Activated CD4-positive, alpha-beta memory T cell treated with anti-CD3 and anti-CD28 coated beads, Interleukin-2, amount 10 ng/mL, durations not matched to agents 7 days and 5 days (primary cell): ENCODE data around the gene PHLDB2. TPM values are rescaled to one million over a fixed set of nuclear protein-coding genes. Genes with fewer than 3 reads are reported as not detected.

Experiments
- CTCF ChIA-PET: fragments of 350-600 bp; sonication (Branson Sonifier 250); formaldehyde crosslinking; loops from one replicate; lab custom pipeline; 2021; ENCODE audit warnings: antibody characterized with exemption, inconsistent platforms; lab: Charles Lee
- POLR2A ChIA-PET: fragments of 350-600 bp; sonication (Branson Sonifier 250); formaldehyde crosslinking; loops from one replicate; lab custom pipeline; 2021; ENCODE audit warnings: antibody characterized with exemption; lab: Charles Lee
- DNase-seq: peaks from one replicate; pipeline ENCODE4 v3.0.0-alpha.2; 2020
- H3K27ac Mint-ChIP-seq: one replicate; pipeline ENCODE4 v1.8.0; 2021; ENCODE audit warnings: mild to moderate bottlenecking, mixed read lengths
- H3K27me3 Mint-ChIP-seq: one replicate; pipeline ENCODE4 v1.8.0; 2021; ENCODE audit warnings: mixed read lengths
- H3K36me3 Mint-ChIP-seq: one replicate; pipeline ENCODE4 v1.8.0; 2021; ENCODE audit warnings: low read depth, mixed read lengths
- H3K4me1 Mint-ChIP-seq: one replicate; pipeline ENCODE4 v1.8.0; 2021; ENCODE audit warnings: mixed read lengths
- H3K4me3 Mint-ChIP-seq: one replicate; pipeline ENCODE4 v1.8.0; 2021; ENCODE audit warnings: mild to moderate bottlenecking, mixed read lengths
- H3K9me3 Mint-ChIP-seq: one replicate; pipeline ENCODE4 v1.8.0; 2021; ENCODE audit warnings: mixed read lengths
- total RNA-seq, 2 experiments: library from RNA; stranded (reverse); gene quantifications; one replicate each; pipeline ENCODE4 v1.2.3, GENCODE V29; 2021

PHLDB2 gene
- total RNA-seq, 2 experiments from 2014 or later = 4.6 to 6.3 TPM

DNA sequence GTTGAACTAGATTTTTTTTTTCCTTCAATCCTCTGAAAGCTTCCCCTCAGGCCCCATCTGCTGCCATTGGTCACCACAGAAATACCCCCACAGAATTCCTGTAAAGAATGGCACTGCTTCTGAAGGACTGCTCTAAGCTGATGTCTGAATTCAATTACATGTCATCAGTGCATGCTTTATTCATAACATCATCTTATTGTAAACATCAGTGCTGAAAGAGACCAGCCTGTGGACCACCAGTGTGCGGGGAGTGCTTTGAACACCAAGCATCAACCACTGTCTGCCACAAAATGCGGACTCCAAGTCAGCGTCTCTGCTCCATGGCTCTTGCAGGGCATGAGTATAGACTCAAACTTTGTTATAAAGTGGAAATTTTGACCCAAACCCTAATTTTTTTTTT is 11.6 kb downstream of the PHLDB2 start:
- no peaks in the 10 kb centered on the region for H3K4me1 Mint-ChIP-seq
- no peak overlapping the region for H3K4me3 Mint-ChIP-seq
- H3K9me3 Mint-ChIP-seq = no peaks in the 10 kb centered on the region
- no peak for DNase-seq
- POLR2A ChIA-PET = interaction anchor here (1.1 kb wide), 1 partner anchor 11 kb away, joined by 3 read pairs; no protein-coding TSS in a partner anchor
- H3K27me3 Mint-ChIP-seq = no peaks in the 10 kb centered on the region
- CTCF ChIA-PET = no interaction called here
- H3K27ac Mint-ChIP-seq = no peak overlapping the region
- H3K36me3 Mint-ChIP-seq = no peaks in the 10 kb centered on the region

DNA sequence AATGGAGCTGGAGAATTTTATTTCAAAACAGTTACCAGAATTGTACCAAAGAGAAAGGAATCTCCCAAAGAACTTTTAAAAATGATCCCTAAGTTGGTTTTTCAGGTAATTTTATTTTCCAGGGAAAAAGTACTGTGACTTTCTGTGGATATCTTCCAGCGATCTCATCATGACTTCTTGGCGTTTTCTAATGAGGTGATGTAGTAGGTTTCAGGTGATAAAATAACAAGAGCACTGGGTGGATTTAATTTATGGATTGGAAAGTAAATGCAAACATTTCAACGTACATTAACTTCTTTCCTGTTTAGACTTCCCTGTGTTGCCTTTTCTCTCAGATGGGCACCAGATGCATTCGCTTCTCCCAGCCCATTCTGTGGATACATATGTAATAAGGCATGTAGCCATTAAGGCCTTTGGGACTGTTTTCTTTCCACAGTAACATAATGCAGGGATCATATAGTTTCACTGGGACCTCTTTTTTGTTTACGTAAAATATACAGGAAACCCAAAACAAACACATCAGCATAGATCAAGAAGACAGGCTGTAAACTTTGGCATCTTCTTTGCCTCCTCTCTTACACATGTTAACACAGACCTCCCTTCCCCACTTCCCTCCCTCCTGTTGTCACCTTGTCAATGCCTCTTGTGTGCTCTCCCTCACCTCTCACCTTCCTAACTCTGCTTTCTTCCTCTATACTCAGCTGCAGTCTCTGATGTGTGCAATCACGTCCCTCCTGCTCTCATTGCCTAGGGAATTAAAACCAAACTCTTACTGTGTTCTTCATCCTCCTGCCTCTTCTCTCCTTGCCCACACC is 13.0 kb downstream of the PHLDB2 start:
- Mint-ChIP-seq H3K9me3 (no peaks in the 10 kb centered on the region), H3K4me1 (no peaks in the 10 kb centered on the region), H3K27ac (no peak overlapping the region), H3K36me3 (no peaks in the 10 kb centered on the region), H3K27me3 (no peaks in the 10 kb centered on the region), H3K4me3 (no peak overlapping the region)
- CTCF ChIA-PET = no interaction called here
- POLR2A ChIA-PET = no interaction called here
- DNase-seq = no peak

DNA sequence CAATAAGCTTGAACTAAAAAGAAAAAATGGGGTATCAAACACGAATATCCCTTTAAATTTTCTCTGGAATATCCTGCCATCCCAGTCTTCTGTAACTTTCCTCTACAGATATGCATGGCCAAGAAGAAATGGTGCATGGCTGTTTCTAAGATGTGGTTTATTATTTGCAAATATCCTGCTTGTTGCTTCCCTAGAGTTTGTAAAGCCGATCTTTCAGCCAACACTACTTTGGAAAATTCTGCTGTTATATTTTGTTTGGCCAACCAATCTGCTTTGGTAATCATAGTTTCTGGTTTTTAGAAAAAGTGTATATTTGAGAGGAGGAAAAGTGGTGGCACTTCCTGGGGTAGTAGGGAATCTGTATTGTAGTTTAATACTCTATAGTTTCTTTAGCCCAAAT is 13.9 kb downstream of the PHLDB2 start:
- CTCF ChIA-PET = no interaction called here
- POLR2A ChIA-PET = no interaction called here
- DNase-seq = no peak
- no peak overlapping the region for H3K27ac Mint-ChIP-seq
- H3K4me1 Mint-ChIP-seq = no peaks in the 10 kb centered on the region
- H3K9me3 Mint-ChIP-seq = no peaks in the 10 kb centered on the region
- no peaks in the 10 kb centered on the region for H3K36me3 Mint-ChIP-seq
- H3K27me3 Mint-ChIP-seq = no peaks in the 10 kb centered on the region
- H3K4me3 Mint-ChIP-seq = no peak overlapping the region

DNA sequence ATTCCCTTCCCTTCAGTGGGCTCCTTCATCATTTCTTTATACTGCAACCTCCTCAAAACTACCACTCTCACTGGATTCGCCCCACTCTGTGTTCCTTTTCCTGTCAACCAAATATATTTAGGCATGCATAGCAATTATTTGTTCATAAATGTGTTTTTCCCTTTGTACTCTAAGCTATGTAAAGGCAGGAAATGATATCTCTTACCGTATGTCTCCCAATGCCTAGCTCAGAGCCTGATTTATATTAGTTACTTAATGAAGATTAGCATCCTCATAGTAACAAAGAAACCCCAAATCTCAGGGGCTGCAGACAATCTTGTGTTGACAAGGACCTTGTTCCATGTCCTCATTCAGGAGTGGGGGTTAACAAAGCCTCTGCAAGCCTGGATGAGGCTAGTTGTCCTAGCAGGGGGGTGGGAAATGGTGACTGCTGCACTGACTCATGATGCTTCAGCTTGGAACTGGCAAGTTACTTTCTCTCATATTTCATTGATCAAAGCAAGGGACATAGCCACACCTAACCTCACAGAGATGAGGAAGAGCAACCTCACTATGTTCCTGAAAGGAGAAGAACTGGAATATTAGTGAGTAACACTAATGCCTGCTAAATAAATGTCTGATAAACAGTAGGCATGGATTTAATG is 15.2 kb downstream of the PHLDB2 start:
- ChIA-PET POLR2A (no interaction called here), CTCF (no interaction called here)
- Mint-ChIP-seq H3K4me3 (no peak overlapping the region), H3K36me3 (no peaks in the 10 kb centered on the region), H3K9me3 (no peaks in the 10 kb centered on the region), H3K4me1 (no peaks in the 10 kb centered on the region), H3K27ac (no peak overlapping the region), H3K27me3 (no peaks in the 10 kb centered on the region)
- DNase-seq = no peak

DNA sequence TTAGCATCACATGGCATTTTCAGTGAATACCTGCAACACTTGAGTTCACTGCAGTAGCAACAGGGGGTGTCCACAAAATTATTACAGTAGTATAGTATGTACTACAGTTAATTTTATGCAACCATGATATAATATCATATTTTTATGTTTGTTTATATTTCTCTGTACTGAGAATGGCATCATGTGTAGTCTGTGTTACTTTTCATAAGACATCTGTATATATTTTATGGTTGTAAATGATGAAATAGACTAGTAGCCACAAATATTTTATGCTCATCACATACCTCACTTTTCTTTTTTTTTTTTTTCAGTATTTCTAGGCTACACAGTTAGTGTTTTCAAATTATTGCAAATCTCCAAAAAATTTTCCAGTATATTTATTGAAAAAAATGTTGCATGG is 22.4 kb downstream of the PHLDB2 start:
- CTCF ChIA-PET = interaction anchor here (0.6 to 1.5 kb wide), 2 partner anchors 87 to 166 kb away, joined by 3 read pairs; no protein-coding TSS in a partner anchor
- Mint-ChIP-seq H3K4me1 (peaks cover 4% of the 10 kb centered on the region), H3K36me3 (peaks cover 6% of the 10 kb centered on the region), H3K4me3 (no peak overlapping the region), H3K9me3 (no peaks in the 10 kb centered on the region), H3K27ac (no peak overlapping the region), H3K27me3 (no peaks in the 10 kb centered on the region)
- DNase-seq = no peak
- POLR2A ChIA-PET = no interaction called here

DNA sequence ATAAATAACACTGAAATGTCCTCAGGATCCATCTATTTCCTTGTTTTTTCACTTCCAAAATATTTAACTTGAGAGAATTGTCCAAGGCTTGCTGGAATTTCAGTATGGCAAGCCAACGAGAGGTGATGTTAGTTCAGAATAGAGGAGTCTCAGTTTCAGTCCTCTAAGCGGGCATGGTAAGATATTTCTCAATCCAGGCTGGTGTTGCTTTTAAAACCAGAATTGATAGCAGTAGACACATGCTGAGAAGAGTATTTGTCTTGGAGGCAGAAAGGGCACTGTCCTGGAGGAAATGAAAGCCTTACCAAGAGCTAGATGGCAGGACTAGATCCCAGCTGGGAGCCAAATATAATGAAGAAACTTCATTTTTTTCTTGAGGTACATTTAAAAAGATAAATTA is 23.1 kb downstream of the PHLDB2 start:
- Mint-ChIP-seq H3K4me3 (no peak overlapping the region), H3K36me3 (peaks cover 6% of the 10 kb centered on the region), H3K4me1 (peaks cover 4% of the 10 kb centered on the region), H3K27me3 (no peaks in the 10 kb centered on the region), H3K9me3 (no peaks in the 10 kb centered on the region), H3K27ac (no peak overlapping the region)
- DNase-seq = no peak
- CTCF ChIA-PET = interaction anchor here (1.5 kb wide), 1 partner anchor 166 kb away, joined by 3 read pairs; no protein-coding TSS in a partner anchor
- POLR2A ChIA-PET = interaction anchor here (1.6 kb wide), 1 partner anchor 22 kb away, joined by 6 read pairs; no protein-coding TSS in a partner anchor

DNA sequence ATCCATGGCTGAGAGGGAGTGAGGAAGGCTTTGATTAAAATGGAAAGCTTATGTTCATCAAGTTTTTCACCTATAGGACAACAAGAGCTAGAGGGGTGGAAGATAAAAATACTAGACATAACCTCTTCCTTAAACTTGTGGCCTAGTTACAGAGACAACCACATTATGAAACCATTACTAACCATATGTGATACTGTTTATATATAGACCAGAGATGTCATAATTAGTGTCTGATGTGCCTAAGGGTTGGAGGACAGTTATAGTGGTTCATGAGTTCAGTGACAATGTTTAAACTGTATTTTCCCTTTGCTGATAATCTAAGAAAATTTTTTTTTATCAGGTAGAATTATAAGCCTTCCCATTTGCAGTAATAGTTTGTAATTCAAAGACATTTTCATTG is 23.7 kb downstream of the PHLDB2 start:
- H3K4me3 Mint-ChIP-seq = no peak overlapping the region
- H3K36me3 Mint-ChIP-seq = peaks cover 6% of the 10 kb centered on the region
- H3K9me3 Mint-ChIP-seq = no peaks in the 10 kb centered on the region
- no peak overlapping the region for H3K27ac Mint-ChIP-seq
- H3K4me1 Mint-ChIP-seq = peaks cover 4% of the 10 kb centered on the region
- no peak for DNase-seq
- ChIA-PET CTCF (no interaction called here), POLR2A (interaction anchor here (1.6 kb wide), 1 partner anchor 22 kb away, joined by 6 read pairs; no protein-coding TSS in a partner anchor)
- no peaks in the 10 kb centered on the region for H3K27me3 Mint-ChIP-seq

DNA sequence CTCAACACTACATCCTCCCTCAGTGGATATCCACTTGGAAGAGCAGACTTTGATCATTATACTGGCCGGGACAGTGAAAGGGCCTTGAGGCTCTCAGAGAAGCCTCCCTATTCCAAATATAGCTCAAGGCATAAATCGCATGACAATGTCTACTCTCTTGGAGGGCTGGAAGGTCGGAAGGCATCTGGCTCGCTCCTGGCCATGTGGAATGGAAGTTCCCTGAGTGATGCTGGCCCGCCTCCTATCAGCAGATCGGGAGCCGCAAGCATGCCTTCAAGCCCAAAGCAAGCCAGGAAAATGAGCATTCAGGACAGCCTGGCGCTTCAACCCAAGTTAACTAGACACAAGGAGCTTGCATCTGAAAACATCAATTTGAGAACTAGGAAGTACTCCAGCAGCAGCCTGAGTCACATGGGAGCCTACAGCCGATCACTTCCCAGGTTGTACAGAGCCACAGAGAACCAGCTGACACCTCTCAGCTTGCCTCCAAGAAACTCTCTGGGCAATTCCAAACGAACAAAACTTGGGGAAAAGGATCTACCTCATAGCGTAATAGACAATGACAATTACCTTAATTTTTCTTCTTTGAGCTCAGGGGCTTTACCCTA is 25.4 kb downstream of the PHLDB2 start:
- no peak for DNase-seq
- ChIA-PET CTCF (interaction anchor here (1.7 kb wide), 1 partner anchor 24 kb away, joined by 3 read pairs; no protein-coding TSS in a partner anchor), POLR2A (no interaction called here)
- Mint-ChIP-seq H3K27ac (no peak overlapping the region), H3K9me3 (no peaks in the 10 kb centered on the region), H3K4me3 (no peak overlapping the region), H3K4me1 (peaks cover 4% of the 10 kb centered on the region), H3K36me3 (peaks cover 6% of the 10 kb centered on the region), H3K27me3 (no peaks in the 10 kb centered on the region)

DNA sequence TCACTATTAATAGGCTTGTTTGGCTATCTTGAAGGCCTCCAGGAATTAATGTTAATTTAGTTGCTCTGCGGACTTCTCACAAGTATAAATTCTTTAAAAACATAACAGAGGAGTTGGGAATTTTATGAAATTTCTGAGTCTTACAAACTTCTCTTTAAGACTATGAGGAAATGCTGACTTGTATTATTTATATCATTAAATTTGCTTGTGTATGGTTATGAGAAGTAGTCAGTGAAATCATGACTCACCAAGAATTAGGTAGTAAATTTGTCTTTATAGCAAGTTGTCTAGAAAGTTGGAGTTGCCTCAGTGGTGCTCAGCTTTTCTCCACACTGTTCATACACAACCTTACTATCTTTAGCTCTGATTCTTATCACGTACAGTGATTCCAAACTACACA is 26.5 kb downstream of the PHLDB2 start:
- no peak overlapping the region for H3K4me3 Mint-ChIP-seq
- no peaks in the 10 kb centered on the region for H3K27me3 Mint-ChIP-seq
- H3K9me3 Mint-ChIP-seq = no peaks in the 10 kb centered on the region
- CTCF ChIA-PET = no interaction called here
- POLR2A ChIA-PET = no interaction called here
- no peak for DNase-seq
- no peak overlapping the region for H3K27ac Mint-ChIP-seq
- peaks cover 11% of the 10 kb centered on the region for H3K36me3 Mint-ChIP-seq
- peaks cover 7% of the 10 kb centered on the region for H3K4me1 Mint-ChIP-seq

DNA sequence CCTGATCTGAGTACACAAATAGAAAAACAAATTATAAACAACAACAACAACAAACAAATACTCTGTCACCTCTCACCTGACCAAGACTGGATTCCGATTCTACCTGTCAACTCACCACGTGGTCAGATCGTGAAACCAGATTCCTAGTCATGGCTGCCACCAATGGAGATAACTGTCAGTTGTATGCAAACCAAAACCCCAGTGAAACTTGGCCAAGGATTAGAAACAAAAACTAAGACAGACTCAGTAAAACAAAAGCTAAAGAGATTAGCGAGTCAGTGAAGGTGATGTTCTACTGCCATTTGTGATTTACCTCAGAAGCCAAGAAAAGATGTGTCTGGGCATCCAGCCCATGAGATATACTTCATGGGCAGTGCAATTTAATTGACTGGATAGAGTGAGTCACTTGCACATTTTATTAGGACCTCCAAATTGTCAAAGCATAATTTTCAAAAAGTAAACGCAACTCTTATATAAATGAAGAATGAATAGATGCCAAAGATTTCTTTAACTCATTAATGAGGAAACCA is 31.1 kb downstream of the PHLDB2 start:
- H3K27ac Mint-ChIP-seq = no peak overlapping the region
- DNase-seq = no peak
- no peak overlapping the region for H3K4me3 Mint-ChIP-seq
- ChIA-PET POLR2A (no interaction called here), CTCF (no interaction called here)
- peaks cover 2% of the 10 kb centered on the region for H3K4me1 Mint-ChIP-seq
- no peaks in the 10 kb centered on the region for H3K27me3 Mint-ChIP-seq
- no peaks in the 10 kb centered on the region for H3K9me3 Mint-ChIP-seq
- H3K36me3 Mint-ChIP-seq = peaks cover 4% of the 10 kb centered on the region

DNA sequence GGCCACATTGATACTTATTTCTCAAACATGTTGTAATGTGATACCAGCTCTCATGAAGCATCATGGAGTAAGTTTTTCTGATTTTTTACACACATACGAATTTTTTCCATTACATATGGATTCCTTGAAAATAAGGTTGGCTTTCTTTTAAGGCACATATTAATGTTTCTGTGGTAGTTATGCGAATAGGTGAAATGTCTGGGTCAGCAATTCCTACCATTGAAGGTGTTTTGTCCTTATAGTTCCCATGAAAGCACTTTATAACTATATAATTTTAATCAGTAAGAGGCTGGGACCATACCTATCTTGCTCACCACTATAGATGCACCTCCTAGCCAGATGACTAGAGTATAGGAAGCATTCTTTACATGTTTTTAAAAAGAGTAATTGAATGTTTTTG is 33.0 kb downstream of the PHLDB2 start:
- ChIA-PET POLR2A (no interaction called here), CTCF (interaction anchor here (0.9 kb wide), 1 partner anchor 41 kb away, joined by 3 read pairs; no protein-coding TSS in a partner anchor)
- H3K4me3 Mint-ChIP-seq = no peak overlapping the region
- DNase-seq = no peak
- peaks cover 4% of the 10 kb centered on the region for H3K36me3 Mint-ChIP-seq
- H3K27me3 Mint-ChIP-seq = no peaks in the 10 kb centered on the region
- no peaks in the 10 kb centered on the region for H3K9me3 Mint-ChIP-seq
- H3K4me1 Mint-ChIP-seq = peaks cover 2% of the 10 kb centered on the region
- no peak overlapping the region for H3K27ac Mint-ChIP-seq

DNA sequence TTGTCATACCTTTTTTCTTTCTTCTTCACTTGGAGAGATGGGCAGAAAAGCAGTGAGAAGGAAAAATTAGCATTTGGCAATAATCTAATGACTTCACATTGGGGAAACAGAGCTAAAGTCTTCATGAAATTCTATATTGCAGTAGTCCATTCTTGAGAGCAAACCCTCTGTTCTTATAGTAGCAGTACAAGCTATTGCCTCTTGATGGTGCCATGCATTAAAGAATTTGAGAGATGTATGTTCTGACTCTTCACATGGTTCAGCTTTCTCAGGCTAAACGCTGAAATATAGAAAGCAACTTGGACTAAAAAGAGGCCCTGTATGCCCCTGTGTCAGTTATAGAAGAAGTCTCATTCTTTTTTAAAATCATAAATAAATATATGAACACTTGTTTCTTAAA is 36.0 kb downstream of the PHLDB2 start:
- Mint-ChIP-seq H3K27me3 (no peaks in the 10 kb centered on the region), H3K36me3 (peaks cover under 1% of the 10 kb centered on the region), H3K4me3 (no peak overlapping the region), H3K4me1 (peaks cover 5% of the 10 kb centered on the region), H3K9me3 (no peaks in the 10 kb centered on the region), H3K27ac (no peak overlapping the region)
- ChIA-PET CTCF (interaction anchor here (1.1 to 1.7 kb wide), 2 partner anchors 73 to 178 kb away, joined by 3 read pairs; no protein-coding TSS in a partner anchor), POLR2A (no interaction called here)
- no peak for DNase-seq

DNA sequence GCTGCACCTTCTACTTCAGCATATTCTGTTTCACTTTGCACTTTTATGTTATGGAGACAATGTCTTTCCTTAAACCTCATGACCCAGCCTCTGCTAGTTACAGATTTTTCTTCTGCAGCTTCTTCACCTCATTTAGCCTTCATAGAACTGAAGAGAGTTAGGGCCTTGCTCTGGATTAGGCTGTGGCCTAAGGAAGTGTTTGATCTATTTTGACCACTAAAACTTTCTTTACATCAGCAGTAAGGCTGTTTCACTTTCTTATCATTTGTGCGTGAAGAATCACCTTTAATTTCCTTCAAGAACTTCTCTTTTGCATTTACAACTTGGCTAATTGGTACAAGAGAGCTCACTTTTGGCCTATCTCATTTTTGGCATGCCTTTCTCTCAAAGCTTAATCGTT is 40.9 kb downstream of the PHLDB2 start:
- Mint-ChIP-seq H3K36me3 (peaks cover 3% of the 10 kb centered on the region), H3K27me3 (no peaks in the 10 kb centered on the region), H3K4me1 (peaks cover 26% of the 10 kb centered on the region), H3K4me3 (no peak overlapping the region), H3K9me3 (no peaks in the 10 kb centered on the region), H3K27ac (no peak overlapping the region)
- DNase-seq = no peak
- POLR2A ChIA-PET = interaction anchor here (1.3 kb wide), 1 partner anchor 40 kb away, joined by 3 read pairs; no protein-coding TSS in a partner anchor
- CTCF ChIA-PET = no interaction called here
